CD4-positive, CD25-positive, alpha-beta regulatory T cell (primary cell): ENCODE measurements around the gene CTRB1. TPM values are rescaled to one million over a fixed set of nuclear protein-coding genes. Genes with fewer than 3 reads are reported as not detected.
"Not testable (repeated sequence)": the region's sequence is repeated elsewhere in the genome, so short reads cannot be mapped to it uniquely, and the experiment has no call there.

Experiments used
- ATAC-seq, 2 donors: fragments of 150-1000 bp; cut with Tn5 transposase; one replicate each; pipeline ENCODE4 v1.10.0; 2021; ENCODE audit warnings: low read depth in 2 of 2, moderate number of reproducible peaks in 2 of 2, moderate library complexity in 1 of 2
- DNase-seq, 3 donors: peaks; one replicate each; pipeline versions ENCODE4 v3.0.0 to v3.0.0-alpha.2; 2012 to 2022; ENCODE audit warnings: mixed read lengths in 1 of 3
- H3K27ac ChIP-seq: one replicate; pipeline ENCODE4 v1.7.0; 2013; ENCODE audit warnings: mild to moderate bottlenecking, low read length; ENCODE audit not compliant: insufficient read depth, poor library complexity, severe bottlenecking
- H3K27me3 ChIP-seq: one replicate; pipeline ENCODE4 v1.7.0; 2013; ENCODE audit warnings: low read length; ENCODE audit not compliant: control insufficient read depth, insufficient read depth
- H3K36me3 ChIP-seq: one replicate; pipeline ENCODE4 v1.7.0; 2013; ENCODE audit warnings: mild to moderate bottlenecking, low read length, moderate library complexity; ENCODE audit not compliant: control insufficient read depth, insufficient read depth
- H3K4me1 ChIP-seq: 2 replicates; pipeline ENCODE4 v1.7.0; 2013; ENCODE audit warnings: mild to moderate bottlenecking, low read length; ENCODE audit not compliant: insufficient read depth, control insufficient read depth, poor library complexity, severe bottlenecking
- H3K4me3 ChIP-seq: one replicate; pipeline ENCODE4 v1.7.0; 2013; ENCODE audit warnings: low read depth, mild to moderate bottlenecking, low read length, moderate library complexity
- H3K9me3 ChIP-seq, 2 experiments: 1 replicate in 1 of 2; 2 replicates in 1 of 2; pipeline ENCODE4 v1.7.0; 2013; ENCODE audit warnings: low read length in 2 of 2, mild to moderate bottlenecking in 1 of 2, moderate library complexity in 1 of 2; ENCODE audit not compliant: control insufficient read depth in 2 of 2
- H3K27ac Mint-ChIP-seq, 3 donors: one replicate each; pipeline ENCODE4 v1.8.0; 2020 to 2022; ENCODE audit warnings: mild to moderate bottlenecking in 3 of 3, mixed read lengths in 3 of 3, moderate library complexity in 2 of 3
- H3K27me3 Mint-ChIP-seq: one replicate; pipeline ENCODE4 v1.8.0; 2022; ENCODE audit warnings: mild to moderate bottlenecking, mixed read lengths
- H3K36me3 Mint-ChIP-seq: one replicate; pipeline ENCODE4 v1.8.0; 2020; ENCODE audit warnings: mixed read lengths
- H3K4me1 Mint-ChIP-seq, 4 donors: one replicate each; pipeline ENCODE4 v1.8.0; 2020 to 2022; ENCODE audit warnings: mixed read lengths in 4 of 4, mild to moderate bottlenecking in 1 of 4
- H3K4me3 Mint-ChIP-seq, 4 donors: one replicate each; pipeline ENCODE4 v1.8.0; 2020 to 2022; ENCODE audit warnings: mild to moderate bottlenecking in 4 of 4, mixed read lengths in 4 of 4, moderate library complexity in 3 of 4
- H3K9me3 Mint-ChIP-seq, 7 donors: one replicate each; pipeline ENCODE4 v1.8.0; 2020 to 2022; ENCODE audit warnings: mixed read lengths in 7 of 7, mild to moderate bottlenecking in 3 of 7, moderate library complexity in 2 of 7
- polyA plus RNA-seq, 4 donors: library from polyadenylated mRNA; unstranded; fragments of 300-500 nt; fragmentation: Illumina TruSeq; gene quantifications; one replicate each; pipeline ENCODE4 v1.2.3, GENCODE V29; 2021
- total RNA-seq: library from RNA; stranded (reverse); gene quantifications from one replicate; pipeline ENCODE4 v1.2.3, GENCODE V29; 2022

The CTRB1 gene
- total and polyA plus RNA-seq, 5 donors from 2014 or later, result not detected

DNA sequence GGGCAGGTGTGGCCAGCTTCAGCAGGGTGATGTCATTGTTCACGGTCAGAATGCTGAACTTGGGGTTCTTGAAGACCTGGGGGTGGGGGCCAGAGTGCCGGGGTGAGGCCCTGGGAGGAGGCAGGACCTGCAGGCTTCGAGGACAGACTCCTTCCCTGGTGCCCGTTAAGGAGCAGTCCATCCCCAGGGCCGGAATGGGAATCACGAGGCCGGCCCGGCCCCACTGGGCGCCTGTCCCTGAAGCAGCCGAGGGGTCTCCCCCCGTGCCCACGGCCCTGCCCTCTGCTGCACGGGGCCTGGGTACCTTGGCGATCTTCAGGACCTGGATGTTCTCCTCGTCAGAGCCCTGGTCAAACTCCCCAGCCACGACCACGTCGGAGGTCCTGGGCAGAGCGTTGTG lies 13.3 kb upstream of the CTRB1 start:
- H3K36me3 ChIP-seq, ATAC-seq, H3K4me3 ChIP-seq, H3K27me3 Mint-ChIP-seq, H3K9me3 ChIP-seq, H3K4me3 Mint-ChIP-seq, DNase-seq, H3K27ac Mint-ChIP-seq, H3K9me3 Mint-ChIP-seq, H3K36me3 Mint-ChIP-seq, H3K27me3 ChIP-seq, H3K27ac ChIP-seq, H3K4me1 ChIP-seq: not testable (repeated sequence)
- peaks cover 0 to 15% (median 10%) of the 10 kb centered on the region in 4 donors for H3K4me1 Mint-ChIP-seq

DNA sequence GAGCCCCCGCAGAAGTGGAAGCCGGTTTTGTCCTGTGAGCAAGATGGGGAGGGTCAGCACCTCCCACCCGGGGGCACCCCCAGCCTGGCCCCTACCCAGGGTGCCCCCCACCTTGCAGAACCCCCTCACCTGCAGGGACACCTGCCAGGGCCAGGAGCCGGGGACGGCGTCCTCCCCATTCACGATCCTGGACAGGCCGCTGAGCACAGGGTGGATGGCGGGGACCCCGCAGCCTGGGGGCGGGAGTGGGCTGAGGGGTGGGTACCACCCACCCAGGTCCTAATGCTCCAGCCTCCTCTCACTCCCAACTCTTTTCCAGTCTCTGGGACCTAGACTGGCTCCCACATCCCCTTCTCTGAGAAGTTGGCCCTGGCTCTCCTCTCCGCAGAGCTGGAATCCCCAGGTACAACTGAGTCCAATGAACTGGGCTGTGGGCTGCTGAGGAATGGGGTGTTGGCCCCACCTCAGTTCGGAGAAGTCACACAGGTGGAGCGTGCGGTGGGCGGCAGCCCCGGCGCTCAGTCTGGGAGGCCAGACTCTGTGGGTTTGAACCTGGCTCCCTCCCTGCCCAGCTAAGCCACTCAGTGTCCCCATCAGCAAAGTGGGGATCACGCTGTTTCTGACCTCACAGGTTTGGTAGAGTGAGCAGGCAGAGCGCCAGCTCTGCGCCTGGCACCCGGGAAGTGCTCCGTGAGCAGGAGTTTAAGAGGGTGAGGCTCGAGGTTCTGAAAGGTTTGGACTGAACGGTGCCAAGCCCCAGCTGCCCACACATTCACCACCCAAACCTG lies 12.6 kb upstream of the CTRB1 start:
- H3K27me3 ChIP-seq, DNase-seq, H3K36me3 Mint-ChIP-seq, H3K36me3 ChIP-seq, H3K9me3 Mint-ChIP-seq, H3K4me3 Mint-ChIP-seq, ATAC-seq, H3K4me1 Mint-ChIP-seq, H3K4me1 ChIP-seq, H3K4me3 ChIP-seq, H3K27ac ChIP-seq, H3K27ac Mint-ChIP-seq, H3K27me3 Mint-ChIP-seq, H3K9me3 ChIP-seq: not testable (repeated sequence)

GRCh38 chr16:75206749-75207451 lies 11.9 kb upstream of the CTRB1 start, which contains the start of gene CTRB2:
Gene CTRB2, minus strand, starts transcription at chr16:75207161. Its CDS starts 20 bp downstream, at chr16:75207141.
- no peak for ATAC-seq
- Histone ChIP-seq H3K27me3 (no peaks in the 10 kb centered on the region), H3K9me3 (no peaks in the 10 kb centered on the region), H3K27ac (no peak within 1 kb of the TSS), H3K4me1 (no peaks in the 10 kb centered on the region), H3K4me3 (no peak within 1 kb of the TSS), H3K36me3 (no peaks in the 10 kb centered on the region)
- H3K4me3 Mint-ChIP-seq, result no peak within 1 kb of the TSS
- H3K9me3 Mint-ChIP-seq, result no peaks in the 10 kb centered on the region
- peaks cover 0 to 2% (median under 1%) of the 10 kb centered on the region in 4 donors for H3K4me1 Mint-ChIP-seq
- no peaks in the 10 kb centered on the region for H3K36me3 Mint-ChIP-seq
- peak within 1 kb of the TSS in 1 of 3 donors; percentile 66 for H3K27ac Mint-ChIP-seq
- no peaks in the 10 kb centered on the region for H3K27me3 Mint-ChIP-seq
- DNase-seq, result no peak

DNA sequence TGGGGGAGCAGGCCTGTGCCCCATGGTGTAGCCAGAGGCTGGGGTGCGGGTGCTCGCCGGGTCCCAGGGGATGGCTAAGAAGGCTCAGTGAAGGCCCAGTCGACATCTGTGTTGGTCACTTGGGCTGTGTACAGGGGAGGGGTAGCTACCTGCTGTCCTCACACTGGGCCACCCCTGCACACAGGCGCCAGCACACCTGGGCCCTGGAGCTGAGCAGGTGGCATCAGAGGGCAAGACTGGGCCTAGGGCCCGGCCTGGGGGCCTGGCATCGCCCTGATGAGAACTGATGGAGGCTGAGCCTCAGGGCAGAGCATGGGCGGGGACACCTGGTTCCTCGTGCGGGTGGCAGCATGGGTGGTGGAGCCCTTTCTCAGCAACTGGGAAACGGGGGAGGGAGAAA lies 11.0 kb upstream of the CTRB1 start:
- Mint-ChIP-seq H3K27me3 (no peaks in the 10 kb centered on the region), H3K4me1 (no peaks in the 10 kb centered on the region), H3K27ac (no peak overlapping the region), H3K36me3 (no peaks in the 10 kb centered on the region), H3K9me3 (no peaks in the 10 kb centered on the region), H3K4me3 (no peak overlapping the region)
- ATAC-seq (no peak), DNase-seq (no peak)
- Histone ChIP-seq H3K27ac (no peak overlapping the region), H3K27me3 (no peaks in the 10 kb centered on the region), H3K9me3 (no peaks in the 10 kb centered on the region), H3K4me1 (no peaks in the 10 kb centered on the region), H3K36me3 (no peaks in the 10 kb centered on the region), H3K4me3 (no peak overlapping the region)

GRCh38 chr16:75208242-75208825 lies 10.5 kb upstream of the CTRB1 start:
- H3K27ac ChIP-seq, result no peak overlapping the region
- no peak for DNase-seq
- no peak for ATAC-seq

GRCh38 chr16:75208861-75209505 lies 9.8 kb upstream of the CTRB1 start:
- DNase-seq (no peak), ATAC-seq (no peak)
- H3K27ac Mint-ChIP-seq, result no peak overlapping the region
- no peaks in the 10 kb centered on the region for H3K27me3 Mint-ChIP-seq
- no peaks in the 10 kb centered on the region for H3K27me3 ChIP-seq
- H3K9me3 Mint-ChIP-seq, result no peaks in the 10 kb centered on the region
- H3K4me1 Mint-ChIP-seq, result no peaks in the 10 kb centered on the region
- no peaks in the 10 kb centered on the region for H3K36me3 Mint-ChIP-seq
- no peaks in the 10 kb centered on the region for H3K36me3 ChIP-seq
- no peak overlapping the region for H3K27ac ChIP-seq
- no peaks in the 10 kb centered on the region for H3K9me3 ChIP-seq
- no peak overlapping the region for H3K4me3 ChIP-seq
- no peak overlapping the region for H3K4me3 Mint-ChIP-seq
- H3K4me1 ChIP-seq, result no peaks in the 10 kb centered on the region

More at GRCh38 chr16:75208242-75208825, 10.5 kb upstream of the CTRB1 start:
- Histone ChIP-seq H3K27me3 (no peaks in the 10 kb centered on the region), H3K36me3 (no peaks in the 10 kb centered on the region), H3K4me3 (no peak overlapping the region), H3K9me3 (no peaks in the 10 kb centered on the region), H3K4me1 (no peaks in the 10 kb centered on the region)
- Mint-ChIP-seq H3K36me3 (no peaks in the 10 kb centered on the region), H3K27ac (peak overlapping the region in 1 of 3 donors; percentile 56), H3K4me1 (no peaks in the 10 kb centered on the region), H3K4me3 (no peak overlapping the region), H3K27me3 (no peaks in the 10 kb centered on the region), H3K9me3 (no peaks in the 10 kb centered on the region)

DNA sequence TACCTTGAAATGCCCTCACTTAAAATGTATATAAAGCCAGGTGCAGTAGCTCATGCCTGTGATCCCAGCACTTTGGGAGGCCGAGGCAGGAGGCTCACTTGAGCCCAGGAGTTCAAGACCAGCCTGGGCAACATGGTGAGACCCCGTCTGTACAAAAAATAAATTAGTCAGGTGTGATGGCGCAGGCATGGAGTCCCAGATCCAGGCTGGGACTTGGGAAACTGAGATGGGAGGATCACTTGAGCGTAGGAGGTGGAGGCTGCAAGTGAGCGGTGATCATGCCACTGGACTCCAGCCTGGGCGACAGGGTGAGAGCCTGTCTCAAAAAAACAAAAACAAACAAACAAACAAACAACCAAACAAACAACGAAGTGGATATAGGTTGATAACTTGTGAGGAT lies 9.3 kb upstream of the CTRB1 start:
- not testable (repeated sequence) for DNase-seq, H3K27ac ChIP-seq, H3K4me1 Mint-ChIP-seq

More for the DNA sequence above, 9.3 kb upstream of the CTRB1 start:
- not testable (repeated sequence) for H3K9me3 Mint-ChIP-seq, ATAC-seq, H3K27me3 ChIP-seq, H3K4me3 ChIP-seq, H3K9me3 ChIP-seq, H3K27ac Mint-ChIP-seq, H3K4me1 ChIP-seq, H3K4me3 Mint-ChIP-seq, H3K27me3 Mint-ChIP-seq, H3K36me3 Mint-ChIP-seq, H3K36me3 ChIP-seq
